ENCODE data around the gene RCN1. TPM values are rescaled to one million over a fixed set of nuclear protein-coding genes. Genes with fewer than 3 reads are reported as not detected.
"Not testable (repeated sequence)": the region's sequence is repeated elsewhere in the genome, so short reads cannot be mapped to it uniquely, and the experiment has no call there.

The RCN1 gene
- polyA plus RNA-seq, 1 donor (not counting 4 experiments of a cell fraction or from before 2014, with no cell fraction given): 46.2 TPM

- Histone ChIP-seq H3K4me2 (ENCODE audit: control insufficient read depth, extremely low read depth, insufficient read depth, low read depth, low read length) (no peak overlapping the region), H3K4me1 (ENCODE audit: control insufficient read depth, extremely low read depth, insufficient read depth, low read length) (peaks cover 7% of the 10 kb centered on the region), H3K27ac (ENCODE audit: control insufficient read depth, insufficient read depth, low read length) (no peak overlapping the region), H3K9me1 (ENCODE audit: control insufficient read depth, extremely low read depth, insufficient read depth, low read length) (no peaks in the 10 kb centered on the region), H2AFZ (ENCODE audit: control insufficient read depth, low read length) (no peak overlapping the region), H3K9me3 (ENCODE audit: control insufficient read depth, low read depth, low read length) (no peaks in the 10 kb centered on the region), H3K27me3 (ENCODE audit: control insufficient read depth, extremely low read depth, insufficient read depth, low read length) (no peaks in the 10 kb centered on the region), H3K36me3 (ENCODE audit: control insufficient read depth in 2 of 2, extremely low read depth in 1 of 2, insufficient read depth in 2 of 2, low read length in 2 of 2) (no peaks in the 10 kb centered on the region), H3K79me2 (ENCODE audit: control insufficient read depth, insufficient read depth, low read length) (no peaks in the 10 kb centered on the region), H3K4me3 (ENCODE audit: control insufficient read depth in 2 of 3, extremely low read depth in 1 of 3, insufficient read depth in 2 of 3, low read depth in 1 of 3, low read length in 3 of 3) (no peak overlapping the region), H3K9ac (ENCODE audit: control insufficient read depth, extremely low read depth, insufficient read depth, low read length) (no peak overlapping the region), H4K20me1 (ENCODE audit: control insufficient read depth, extremely low read depth, insufficient read depth, low read length) (no peaks in the 10 kb centered on the region)
- DNase-seq (ENCODE audit: low read depth, low spot score) (peak; percentile 17), FAIRE-seq (peak; percentile 20)
- TF ChIP-seq EZH2 (IDR thresholded peaks at IDR 0.05; ENCODE audit: low read length) (no peak), CTCF (optimal IDR thresholded peaks at IDR 0.05 in 1 of 3, IDR thresholded peaks at IDR 0.05 in 1 of 3, conservative IDR thresholded peaks at IDR 0.05 in 1 of 3; ENCODE audit: extremely low read depth in 1 of 3, insufficient read depth in 2 of 3, low read length in 3 of 3) (no peak)
- dilution Hi-C loops (cut with MboI; ENCODE audit: extremely low pct_ligation_motif_present, low sequenced_read_pairs): no loop called here
These were observed 27.4 kb downstream of the RCN1 start for GRCh38 chr11:32118025-32118974.

GRCh38 chr11:32119139-32119538 is 28.3 kb downstream of the RCN1 start:
- H3K36me3 ChIP-seq (ENCODE audit: control insufficient read depth in 2 of 2, extremely low read depth in 1 of 2, insufficient read depth in 2 of 2, low read length in 2 of 2); H3K4me3 ChIP-seq (ENCODE audit: control insufficient read depth in 2 of 3, extremely low read depth in 1 of 3, insufficient read depth in 2 of 3, low read depth in 1 of 3, low read length in 3 of 3); H3K4me1 ChIP-seq (ENCODE audit: control insufficient read depth, extremely low read depth, insufficient read depth, low read length); H3K27ac ChIP-seq (ENCODE audit: control insufficient read depth, insufficient read depth, low read length); H3K9me1 ChIP-seq (ENCODE audit: control insufficient read depth, extremely low read depth, insufficient read depth, low read length); H4K20me1 ChIP-seq (ENCODE audit: control insufficient read depth, extremely low read depth, insufficient read depth, low read length); H3K9me3 ChIP-seq (ENCODE audit: control insufficient read depth, low read depth, low read length); dilution Hi-C loops (cut with MboI; ENCODE audit: extremely low pct_ligation_motif_present, low sequenced_read_pairs); DNase-seq (ENCODE audit: low read depth, low spot score); H2AFZ ChIP-seq (ENCODE audit: control insufficient read depth, low read length); H3K79me2 ChIP-seq (ENCODE audit: control insufficient read depth, insufficient read depth, low read length); H3K9ac ChIP-seq (ENCODE audit: control insufficient read depth, extremely low read depth, insufficient read depth, low read length); H3K4me2 ChIP-seq (ENCODE audit: control insufficient read depth, extremely low read depth, insufficient read depth, low read depth, low read length); FAIRE-seq; H3K27me3 ChIP-seq (ENCODE audit: control insufficient read depth, extremely low read depth, insufficient read depth, low read length): not testable (repeated sequence)

All from keratinocyte (primary cell).